HG02763 (cell line): ENCODE measurements around the gene LEMD3.

Experiments used
- ATAC-seq: cut with Tn5 transposase; IDR thresholded peaks from one replicate; pipeline ENCODE4 v1.9.1; 2021; ENCODE audit warnings: mild to moderate bottlenecking, moderate library complexity; ENCODE audit not compliant: unreplicated experiment

The LEMD3 gene

DNA sequence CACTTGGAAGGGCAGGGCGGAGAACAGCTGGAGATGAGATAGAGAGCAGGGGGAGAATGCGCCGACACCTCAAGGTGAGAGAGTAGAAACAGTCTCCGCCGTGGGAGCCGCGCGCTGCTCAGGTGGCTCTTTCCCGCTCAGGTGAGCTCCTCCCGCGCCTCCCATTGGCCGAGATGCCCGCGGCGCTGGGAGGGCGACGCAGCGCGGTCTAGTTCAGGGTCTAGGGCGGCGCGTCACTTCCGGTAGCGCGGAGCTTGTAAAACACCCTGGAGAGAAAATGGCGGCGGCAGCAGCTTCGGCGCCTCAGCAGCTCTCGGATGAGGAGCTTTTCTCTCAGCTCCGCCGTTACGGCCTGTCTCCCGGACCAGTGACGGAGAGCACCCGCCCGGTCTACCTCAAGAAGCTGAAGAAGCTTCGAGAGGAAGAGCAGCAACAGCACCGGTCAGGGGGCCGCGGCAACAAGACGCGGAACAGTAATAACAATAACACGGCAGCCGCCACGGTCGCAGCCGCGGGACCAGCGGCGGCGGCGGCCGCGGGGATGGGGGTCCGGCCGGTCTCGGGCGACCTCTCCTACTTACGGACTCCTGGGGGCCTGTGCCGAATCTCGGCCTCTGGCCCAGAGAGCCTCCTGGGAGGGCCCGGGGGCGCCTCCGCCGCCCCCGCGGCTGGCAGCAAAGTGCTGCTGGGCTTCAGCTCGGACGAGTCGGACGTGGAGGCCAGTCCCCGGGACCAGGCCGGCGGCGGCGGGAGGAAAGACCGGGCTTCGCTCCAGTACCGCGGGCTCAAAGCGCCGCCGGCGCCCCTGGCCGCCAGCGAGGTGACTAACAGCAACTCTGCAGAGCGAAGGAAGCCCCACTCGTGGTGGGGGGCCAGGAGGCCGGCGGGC lies at the start of gene LEMD3:
LEMD3 (plus strand) TSS at position 264 of the 889 bp plus-strand sequence; CDS start at position 278, 14 bp downstream.
- peak; percentile 92 for ATAC-seq

DNA sequence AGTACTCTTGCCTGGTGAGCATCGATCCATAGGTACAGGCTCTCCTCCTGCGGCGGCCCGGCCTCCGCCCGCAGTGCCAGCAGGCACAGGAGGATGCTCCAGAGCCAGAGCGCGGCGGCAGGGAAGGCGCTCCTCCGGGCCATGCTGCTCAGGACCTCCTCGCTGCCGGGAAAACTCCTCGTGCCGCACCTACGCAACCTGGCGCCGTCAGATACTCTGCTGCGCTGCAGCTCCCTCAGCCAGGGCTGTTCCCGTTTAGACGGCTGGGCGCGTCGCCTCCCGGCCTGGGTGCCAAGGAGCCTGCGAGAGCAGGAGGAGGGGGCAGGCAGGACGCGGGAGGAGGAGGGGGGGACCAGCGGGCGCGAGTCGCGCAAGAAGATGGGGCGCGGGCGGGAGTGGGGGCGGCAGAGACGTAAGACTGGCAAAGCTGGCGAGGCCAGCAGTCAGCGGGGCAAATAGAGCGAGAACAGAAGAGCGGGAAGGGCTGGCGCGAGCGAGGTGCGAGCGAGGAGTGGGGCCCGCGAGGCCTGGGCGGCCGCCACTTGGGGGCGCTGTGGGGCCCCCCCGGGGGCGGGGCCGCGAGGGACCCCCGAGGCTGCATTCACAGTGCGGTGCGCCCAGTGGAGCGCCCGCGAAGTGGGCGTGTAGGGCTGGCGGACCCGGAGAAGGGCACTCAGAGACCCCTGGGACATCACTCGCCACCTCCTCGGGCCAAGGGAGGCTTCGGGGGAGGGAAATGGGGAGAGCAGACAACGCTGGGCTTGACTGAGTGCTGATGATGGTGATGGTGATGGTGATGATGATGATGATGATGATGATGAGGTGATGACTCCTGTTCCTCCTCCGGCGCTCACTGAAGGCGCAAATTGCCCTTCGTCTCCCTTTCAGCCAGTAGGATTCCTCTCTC lies 48.1 kb upstream of the LEMD3 start, which contains the start of gene WIF1:
WIF1 (minus strand) TSS at position 257 of the 907 bp plus-strand sequence; CDS start at position 143, 114 bp downstream.
- ATAC-seq = no peak

GRCh38 chr12:65121956-65122469 lies 47.4 kb upstream of the LEMD3 start:
- no peak for ATAC-seq

DNA sequence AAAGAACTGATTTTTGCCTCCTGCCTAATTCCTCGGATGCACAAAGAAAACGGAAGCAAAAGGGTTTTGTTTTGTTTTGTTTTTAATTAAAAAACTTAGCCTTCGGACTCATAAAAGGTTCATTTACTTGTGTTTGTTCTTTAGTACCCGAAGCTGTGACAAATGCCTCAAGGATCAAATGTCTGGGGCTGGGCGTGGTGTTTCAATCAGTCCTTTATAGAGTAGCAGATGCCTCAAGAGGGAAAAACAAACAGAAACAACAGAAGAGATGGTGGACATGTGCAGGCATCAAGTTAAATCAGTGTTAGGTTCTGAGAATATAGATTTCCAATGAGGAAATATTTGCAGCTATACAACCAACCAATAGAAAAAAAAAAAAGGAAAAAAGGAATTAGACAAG lies 46.7 kb upstream of the LEMD3 start:
- no peak for ATAC-seq

GRCh38 chr12:65123435-65124063 lies 45.8 kb upstream of the LEMD3 start:
- no peak for ATAC-seq

DNA sequence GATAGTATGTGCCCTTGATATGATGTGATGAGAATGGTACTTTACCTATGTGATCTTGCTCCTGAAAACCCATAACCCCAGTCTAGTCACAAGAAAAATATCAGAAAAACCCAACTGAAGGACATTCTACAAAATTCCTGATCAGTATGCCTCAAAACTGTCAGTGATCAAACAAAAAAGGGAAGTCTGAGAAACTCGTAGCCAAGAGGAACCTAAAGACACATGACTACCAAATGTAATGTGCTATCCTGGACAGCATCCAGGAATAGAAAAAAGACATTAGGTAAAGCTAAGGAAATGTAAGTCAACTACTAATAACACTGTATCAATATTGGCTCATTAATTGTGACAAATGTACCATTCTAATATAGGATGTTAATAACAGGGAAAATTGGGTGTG lies 44.1 kb upstream of the LEMD3 start:
- ATAC-seq = no peak

- no peak for ATAC-seq
Measured at GRCh38 chr12:65125975-65126374, 43.4 kb upstream of the LEMD3 start.

GRCh38 chr12:65126482-65126881 lies 42.9 kb upstream of the LEMD3 start:
- no peak for ATAC-seq

- ATAC-seq = no peak
Measured at GRCh38 chr12:65133879-65134278, 35.5 kb upstream of the LEMD3 start.

GRCh38 chr12:65139389-65139788 lies 30.0 kb upstream of the LEMD3 start:
- ATAC-seq = no peak

DNA sequence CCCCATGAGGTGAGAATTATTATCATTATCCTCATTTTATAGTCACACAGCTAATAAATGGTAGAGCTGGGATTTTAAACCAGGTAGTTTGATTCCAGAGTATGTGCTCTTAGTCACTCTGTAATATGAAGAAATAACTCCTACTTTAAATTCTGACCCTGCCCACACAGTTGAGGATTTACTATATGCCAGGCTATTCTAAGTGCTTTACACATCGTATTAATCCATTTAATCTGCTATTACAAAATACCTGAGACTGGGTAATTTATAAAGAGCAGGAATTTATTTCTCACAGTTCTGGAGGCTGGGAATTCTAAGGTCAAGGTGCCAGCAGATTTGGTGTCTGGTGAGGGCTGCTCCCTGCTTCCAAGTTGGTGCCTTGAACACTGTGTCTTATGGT lies 28.6 kb upstream of the LEMD3 start:
- ATAC-seq = no peak

- no peak for ATAC-seq
Measured at GRCh38 chr12:65147312-65147905, 22.0 kb upstream of the LEMD3 start.

GRCh38 chr12:65152012-65152411 lies 17.4 kb upstream of the LEMD3 start:
- ATAC-seq = no peak

DNA sequence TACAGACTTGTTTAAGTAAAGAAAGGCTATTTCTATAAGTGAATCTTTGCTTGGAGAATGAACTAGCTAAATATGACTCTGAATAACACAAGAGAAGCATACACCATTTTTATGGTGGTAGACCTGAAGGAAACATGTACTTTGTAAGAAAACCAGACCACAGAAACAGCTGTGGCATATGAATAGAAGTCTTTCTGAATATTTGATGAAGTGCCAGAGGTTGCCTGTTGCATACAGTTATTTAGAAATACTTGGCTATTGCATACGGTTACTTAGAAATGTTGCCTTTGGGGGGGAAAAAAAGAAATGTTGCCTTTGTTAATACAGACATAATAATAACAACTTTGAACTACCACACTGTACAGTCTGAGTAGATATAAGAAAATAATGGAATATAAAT lies 16.8 kb upstream of the LEMD3 start:
- no peak for ATAC-seq

- peak; percentile 22 for ATAC-seq
Measured at GRCh38 chr12:65155784-65156183, 13.6 kb upstream of the LEMD3 start.

GRCh38 chr12:65156366-65156841 lies 13.0 kb upstream of the LEMD3 start:
- peak; percentile 91 for ATAC-seq

DNA sequence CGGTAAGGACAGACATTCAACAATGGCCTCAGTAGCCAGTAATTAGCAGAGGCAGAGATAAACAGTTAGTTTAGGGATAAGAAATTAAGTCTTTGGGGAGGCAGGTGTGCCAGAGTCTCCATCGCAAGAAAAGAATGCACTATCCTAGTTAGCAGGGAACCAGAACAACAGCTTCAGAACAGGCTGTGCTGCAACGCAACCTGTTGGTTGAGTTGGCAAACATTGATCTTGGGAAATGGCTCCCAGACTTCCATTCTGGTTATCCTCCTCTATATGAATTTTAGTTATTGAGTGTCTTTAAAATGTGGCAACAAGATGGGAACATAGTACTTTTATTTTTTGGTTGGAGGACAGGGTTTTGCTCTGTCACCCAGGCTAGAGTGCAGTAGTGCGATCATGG lies 12.3 kb upstream of the LEMD3 start:
- no peak for ATAC-seq

GRCh38 chr12:65162609-65163008 lies 6.8 kb upstream of the LEMD3 start:
- no peak for ATAC-seq

DNA sequence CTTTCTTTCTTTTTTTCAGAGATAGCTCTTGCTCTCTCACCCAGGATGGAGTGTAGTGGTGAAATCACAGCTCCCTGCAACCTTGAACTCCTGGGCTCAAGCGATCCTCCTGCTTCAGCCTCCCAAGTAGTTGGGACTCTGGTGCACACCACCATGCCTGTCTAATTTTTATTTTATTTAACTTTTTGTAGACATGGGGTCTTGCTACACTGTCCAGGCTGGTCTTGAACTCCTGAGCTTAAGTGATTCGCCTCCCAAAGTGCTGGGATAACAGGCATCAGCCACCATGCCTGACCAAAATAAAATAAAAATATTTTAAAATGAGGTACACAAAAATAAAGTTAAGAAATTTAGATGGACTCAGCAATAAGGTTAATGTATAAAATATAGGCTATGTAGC lies 5.1 kb upstream of the LEMD3 start:
- no peak for ATAC-seq

DNA sequence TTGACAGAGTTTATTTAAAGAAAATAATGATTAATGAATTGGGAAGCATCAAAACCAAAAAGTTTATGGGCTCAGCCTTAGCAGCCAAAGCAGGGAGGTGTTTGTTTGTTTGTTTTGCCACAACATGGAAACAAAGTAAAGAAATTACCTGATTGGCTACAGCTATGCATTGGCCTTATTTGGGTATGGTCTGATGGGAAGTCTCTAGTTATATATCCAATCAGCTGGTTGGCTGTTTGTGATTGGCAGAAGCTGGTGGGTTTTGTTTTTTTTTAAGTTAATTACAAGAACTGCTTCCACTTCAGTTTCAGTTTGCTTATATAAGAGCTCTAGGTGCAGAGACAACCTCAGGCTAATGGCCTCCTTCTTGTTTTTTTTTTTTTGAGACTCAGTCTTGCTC lies 4.6 kb upstream of the LEMD3 start:
- no peak for ATAC-seq
